NCI-H524 treated with DMSO at 0.1 percent for 48 hours (cell line): ENCODE results near the gene ILKAP.

ENCODE experiments used
- DNase-seq: peaks from one replicate; lab custom pipeline; 2025; lab: John Stamatoyannopoulos, UW

Gene ILKAP

GRCh38 chr2:238236571-238236970, 33.1 kb upstream of the ILKAP start:
- DNase-seq, result no peak

- no peak for DNase-seq
Measured at GRCh38 chr2:238235856-238236255, 32.4 kb upstream of the ILKAP start.

GRCh38 chr2:238235331-238235732, 31.8 kb upstream of the ILKAP start:
- DNase-seq, result peak; percentile 26

- DNase-seq, result no peak
Measured at GRCh38 chr2:238233625-238234024, 30.1 kb upstream of the ILKAP start.

- no peak for DNase-seq
Measured at GRCh38 chr2:238231809-238232208, 28.3 kb upstream of the ILKAP start.

- DNase-seq, result no peak
Measured at GRCh38 chr2:238231251-238231793, 27.8 kb upstream of the ILKAP start.

GRCh38 chr2:238230699-238231098, 27.2 kb upstream of the ILKAP start:
- DNase-seq, result no peak

- DNase-seq, result no peak
Measured at GRCh38 chr2:238228700-238229099, 25.2 kb upstream of the ILKAP start.

GRCh38 chr2:238227587-238228032, 24.1 kb upstream of the ILKAP start:
- DNase-seq, result no peak

- no peak for DNase-seq
Measured at GRCh38 chr2:238226698-238227586, 23.4 kb upstream of the ILKAP start.

GRCh38 chr2:238225911-238226697, 22.6 kb upstream of the ILKAP start:
- DNase-seq, result no peak

- no peak for DNase-seq
Measured at GRCh38 chr2:238225121-238225520, 21.6 kb upstream of the ILKAP start.

- no peak for DNase-seq
Measured at GRCh38 chr2:238224356-238225035, 21.0 kb upstream of the ILKAP start.

GRCh38 chr2:238220892-238221521, 17.5 kb upstream of the ILKAP start:
- DNase-seq, result peak; percentile 31

GRCh38 chr2:238220274-238220891, 16.9 kb upstream of the ILKAP start:
- no peak for DNase-seq

- peak; percentile 58 for DNase-seq
Measured at GRCh38 chr2:238216651-238217184, 13.2 kb upstream of the ILKAP start.

- no peak for DNase-seq
Measured at GRCh38 chr2:238207006-238207405, 3.5 kb upstream of the ILKAP start.

- no peak for DNase-seq
Measured at GRCh38 chr2:238203973-238204683, 633 bp upstream of the ILKAP start.

GRCh38 chr2:238202326-238203093, 985 bp downstream of the ILKAP start:
- DNase-seq, result no peak
